HCT116 (cell line): ENCODE results near the gene HEBP1. TPM values are rescaled to one million over a fixed set of nuclear protein-coding genes. Genes with fewer than 3 reads are reported as not detected.

Experiments
- ATAC-seq: fragments of 200-7000 bp; cut with Tn5 transposase; 2 replicates; pipeline ENCODE4 v1.9.1; 2020; ENCODE audit warnings: mild to moderate bottlenecking, moderate library complexity
- BruUV-seq: library from RNA; stranded (reverse); fragments of 400-500 nt; replicated peaks from 2 replicates; lab custom pipeline; 2021; lab: Mats Ljungman, UMichigan
- CTCF ChIA-PET: fragments of 300-600 bp; sonication (Branson Sonifier 250); formaldehyde crosslinking; loops from one replicate; lab custom pipeline; 2021; ENCODE audit warnings: antibody characterized with exemption; lab: Charles Lee
- POLR2A ChIA-PET: fragments of 300-600, 350-600 bp; sonication (Branson Sonifier 250); formaldehyde crosslinking; loops from one replicate; lab custom pipeline; 2021; ENCODE audit warnings: antibody characterized with exemption; lab: Charles Lee
- RAD21 ChIA-PET, 2 experiments: fragments of 300-600 bp; sonication (Branson Sonifier 250); formaldehyde crosslinking; loops; one replicate each; lab custom pipeline; 2023; ENCODE audit warnings: low total read pairs in 2 of 2; ENCODE audit not compliant: uncharacterized antibody in 2 of 2, unreplicated experiment in 2 of 2, low non-redundant PET in 1 of 2; lab: Charles Lee
- DNase-seq: peaks from one replicate; pipeline ENCODE4 v3.0.0-alpha.2; 2010; ENCODE audit warnings: low read depth, low spot score
- H2AFZ ChIP-seq: fragments of 200-600 bp; shearing (Covaris generic), sonication (generic); 2 replicates; pipeline ENCODE4 v1.6.1; 2017; ENCODE audit warnings: low read depth, mixed run types, mixed read lengths, antibody characterized with exemption, low read length; ENCODE audit not compliant: poor library complexity, severe bottlenecking
- H3K27ac ChIP-seq: 2 replicates; pipeline ENCODE4 v1.5.1; 2012; ENCODE audit warnings: low read depth, low read length
- H3K27me3 ChIP-seq: fragments of 200-600 bp; sonication (generic); 2 replicates; pipeline ENCODE4 v1.6.1; 2016; ENCODE audit warnings: mixed run types, low read length, mixed read lengths; ENCODE audit not compliant: insufficient read depth
- H3K36me3 ChIP-seq, 2 experiments: fragments of 200-500 bp in 1 of 2; fragments of 200-600 bp in 1 of 2; sonication (Bioruptor generic) in 1 of 2; sonication (generic) in 1 of 2; 2 replicates each; pipeline versions ENCODE4 v1.5.1 to v1.6.1; 2014 to 2016; ENCODE audit warnings: low read length in 2 of 2, inconsistent platforms in 1 of 2, mixed read lengths in 1 of 2, mixed run types in 1 of 2; ENCODE audit not compliant: insufficient read depth in 2 of 2, control insufficient read depth in 1 of 2
- H3K4me1 ChIP-seq, 2 experiments: fragments of 200-600 bp in 1 of 2; sonication (generic) in 1 of 2; 2 replicates each; pipeline versions ENCODE4 v1.5.1 to v1.6.1; 2012 to 2017; ENCODE audit warnings: low read length in 2 of 2, inconsistent platforms in 1 of 2, mild to moderate bottlenecking in 1 of 2, mixed read lengths in 1 of 2, mixed run types in 1 of 2, moderate library complexity in 1 of 2; ENCODE audit not compliant: insufficient read depth in 2 of 2, control insufficient read depth in 1 of 2
- H3K4me2 ChIP-seq: fragments of 200-600 bp; sonication (generic); 2 replicates; pipeline ENCODE4 v1.6.1; 2017; ENCODE audit warnings: mixed run types, low read length, mixed read lengths
- H3K4me3 ChIP-seq, 2 experiments: fragments of 200-600 bp in 1 of 2; sonication (generic) in 1 of 2; replicated peaks in 1 of 2; 2 replicates each; pipeline ENCODE4 v1.5.1; 2011 to 2016; ENCODE audit warnings: low read length in 2 of 2, control low read depth in 1 of 2, low read depth in 1 of 2, mild to moderate bottlenecking in 1 of 2, mixed read lengths in 1 of 2, mixed run types in 1 of 2
- H3K79me2 ChIP-seq: fragments of 200-600 bp; sonication (generic); 2 replicates; pipeline ENCODE4 v1.6.1; 2017; ENCODE audit warnings: mild to moderate bottlenecking, mixed run types, low read length, moderate library complexity, mixed read lengths; ENCODE audit not compliant: insufficient read depth
- H3K9ac ChIP-seq: fragments of 200-600 bp; sonication (generic); 2 replicates; pipeline ENCODE4 v1.6.1; 2016; ENCODE audit warnings: low read length, mixed read lengths
- H3K9me2 ChIP-seq: fragments of 200-600 bp; sonication (generic), shearing (Covaris generic); 2 replicates; pipeline ENCODE4 v1.6.1; 2017; ENCODE audit warnings: mixed run types, mild to moderate bottlenecking, moderate library complexity; ENCODE audit not compliant: insufficient read depth
- H3K9me3 ChIP-seq, 2 experiments: fragments of 200-500 bp in 1 of 2; fragments of 200-600 bp in 1 of 2; sonication (Bioruptor generic) in 1 of 2; sonication (generic) in 1 of 2; 2 replicates each; pipeline ENCODE4 v1.6.1; 2014 to 2017; ENCODE audit warnings: low read length in 2 of 2, mixed read lengths in 2 of 2, inconsistent platforms in 1 of 2, low read depth in 1 of 2, mild to moderate bottlenecking in 1 of 2, mixed run types in 1 of 2, moderate library complexity in 1 of 2; ENCODE audit not compliant: control insufficient read depth in 1 of 2, insufficient read depth in 1 of 2
- H4K20me1 ChIP-seq: fragments of 200-600 bp; sonication (generic), shearing (Covaris generic); 2 replicates; pipeline ENCODE4 v1.6.1; 2017; ENCODE audit warnings: mixed run types, mild to moderate bottlenecking, moderate library complexity; ENCODE audit not compliant: insufficient read depth
- CBX3 ChIP-seq: IDR thresholded peaks from 2 replicates; pipeline ENCODE4 v1.6.1; 2012; ENCODE audit warnings: low read depth
- EGR1 ChIP-seq: IDR thresholded peaks from 2 replicates; pipeline ENCODE4 v1.6.1; 2012; ENCODE audit warnings: low read depth
- EZH2 ChIP-seq: fragments of 200-600 bp; sonication (generic); IDR thresholded peaks from 2 replicates; pipeline ENCODE4 v1.6.1; 2017; ENCODE audit warnings: antibody characterized with exemption, mixed run types
- EZH2phosphoT487 ChIP-seq: fragments of 200-600 bp; IDR thresholded peaks from 2 replicates; pipeline ENCODE4 v1.6.1; 2018; ENCODE audit warnings: antibody characterized with exemption, borderline replicate concordance
- FOSL1 ChIP-seq: IDR thresholded peaks from 2 replicates; pipeline ENCODE4 v1.6.1; 2012; ENCODE audit warnings: low read depth
- JUND ChIP-seq: IDR thresholded peaks from 2 replicates; pipeline ENCODE4 v1.6.1; 2012
- POLR2A ChIP-seq: IDR thresholded peaks from 2 replicates; pipeline ENCODE4 v1.7.0; 2011; ENCODE audit warnings: borderline replicate concordance; ENCODE audit not compliant: insufficient read depth, insufficient read length; ENCODE audit errors: extremely low read depth
- POLR2AphosphoS5 ChIP-seq: IDR thresholded peaks from 2 replicates; pipeline ENCODE4 v1.6.1; 2011; ENCODE audit warnings: mild to moderate bottlenecking, low read depth, low read length, moderate library complexity
- RAD21 ChIP-seq: IDR thresholded peaks from 2 replicates; pipeline ENCODE4 v1.6.1; 2012; ENCODE audit warnings: low read depth, mild to moderate bottlenecking
- SIN3A ChIP-seq: IDR thresholded peaks from 2 replicates; pipeline ENCODE4 v1.6.1; 2012; ENCODE audit warnings: low read depth
- SP1 ChIP-seq: IDR thresholded peaks from 2 replicates; pipeline ENCODE4 v1.6.1; 2012; ENCODE audit warnings: low read depth
- SRF ChIP-seq: IDR thresholded peaks from 2 replicates; pipeline ENCODE4 v1.6.1; 2012; ENCODE audit warnings: low read depth
- TCF7L2 ChIP-seq: IDR thresholded peaks from 2 replicates; pipeline ENCODE4 v1.7.0; 2011; ENCODE audit warnings: borderline replicate concordance, inconsistent platforms; ENCODE audit not compliant: insufficient read depth, insufficient read length; ENCODE audit errors: extremely low read depth
- YY1 ChIP-seq: IDR thresholded peaks from 2 replicates; pipeline ENCODE4 v1.6.1; 2011; ENCODE audit warnings: low read length, low read depth, moderate library complexity, mild to moderate bottlenecking; ENCODE audit not compliant: insufficient replicate concordance; ENCODE audit errors: extremely low read depth
- ZFX ChIP-seq: fragments of 450-650 bp; IDR thresholded peaks from 2 replicates; pipeline ENCODE4 v1.6.1; 2017
- ZNF274 ChIP-seq: fragments of 200-500 bp; sonication (Bioruptor generic); IDR thresholded peaks from 2 replicates; pipeline ENCODE4 v1.6.1; 2014; ENCODE audit warnings: mild to moderate bottlenecking, low read depth, low read length, inconsistent platforms
- intact Hi-C: fragments of 100-400 bp; cut with micrococcal nuclease; formaldehyde crosslinking; loops from 2 replicates; pipeline ENCODE4 v1.10.0; 2022
- total RNA-seq: library from RNA; stranded (reverse); gene quantifications from one replicate; pipeline ENCODE4 v1.2.1, GENCODE V29; 2021; ENCODE audit not compliant: unreplicated experiment
- TF ChIP-seq, protein P1 (sequence below): IDR thresholded peaks from 2 replicates; pipeline ENCODE4 v1.6.1; 2012
- TF ChIP-seq, protein P2 (sequence below): IDR thresholded peaks from 2 replicates; pipeline ENCODE4 v1.6.1; 2011; ENCODE audit warnings: mild to moderate bottlenecking, low read length, moderate library complexity; ENCODE audit not compliant: insufficient replicate concordance; ENCODE audit errors: extremely low read depth
- TF ChIP-seq, protein P3 (sequence below): IDR thresholded peaks from 2 replicates; pipeline ENCODE4 v1.6.1; 2012; ENCODE audit warnings: low read depth
- TF ChIP-seq, protein P4 (sequence below): IDR thresholded peaks from 2 replicates; pipeline ENCODE4 v1.6.1; 2012

The HEBP1 gene
- total RNA-seq, 1 experiment from 2014 or later = 41.0 TPM

DNA sequence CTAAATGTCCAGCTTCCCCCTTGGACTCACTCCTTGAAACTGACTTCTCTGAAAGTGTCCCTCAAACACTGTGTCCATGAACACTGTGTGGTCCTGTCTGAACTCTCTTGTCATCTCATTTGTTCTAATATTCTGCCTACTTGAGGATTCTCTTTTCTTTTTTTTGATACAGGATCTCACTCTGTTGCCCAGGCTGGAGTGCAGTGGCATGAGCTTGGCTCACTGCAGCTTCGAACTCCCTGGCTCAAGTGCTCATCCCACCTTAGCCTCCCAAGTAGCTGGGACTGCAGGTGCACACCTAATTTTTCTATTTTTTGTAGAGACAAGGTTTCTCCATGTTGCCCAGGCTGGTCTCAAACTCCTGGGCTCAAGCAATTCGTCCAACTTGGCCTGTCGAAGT is 4.9 kb upstream of the HEBP1 start:
- DNase-seq = no peak
- no peaks in the 10 kb centered on the region for H4K20me1 ChIP-seq
- H3K27ac ChIP-seq = no peak overlapping the region
- H3K4me1 ChIP-seq = peaks cover 17 to 24% of the 10 kb centered on the region in 2 experiments
- intact Hi-C loops = loop anchor here (5.0 kb wide), 2 partner anchors 92 to 202 kb away; no protein-coding TSS in a partner anchor
- ChIA-PET CTCF (no interaction called here), POLR2A (no interaction called here), RAD21 (interaction anchor here in 1 of 2 experiments (0.6 kb wide), 1 partner anchor 98 kb away, joined by 3 read pairs; no protein-coding TSS in a partner anchor)
- no TSS peak for BruUV-seq
- no peaks in the 10 kb centered on the region for H3K9me2 ChIP-seq
- no peak overlapping the region for H2AFZ ChIP-seq
- TF ChIP-seq, protein P1, sequence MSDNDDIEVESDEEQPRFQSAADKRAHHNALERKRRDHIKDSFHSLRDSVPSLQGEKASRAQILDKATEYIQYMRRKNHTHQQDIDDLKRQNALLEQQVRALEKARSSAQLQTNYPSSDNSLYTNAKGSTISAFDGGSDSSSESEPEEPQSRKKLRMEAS = no peak
- TF ChIP-seq EGR1 (no peak), FOSL1 (no peak), SRF (no peak), ZNF274 (no peak), CBX3 (no peak), SP1 (no peak), JUND (no peak), EZH2 (no peak), TCF7L2 (no peak), POLR2A (no peak), POLR2AphosphoS5 (no peak), EZH2phosphoT487 (no peak), YY1 (no peak), ZFX (no peak), SIN3A (no peak), RAD21 (no peak)
- TF ChIP-seq, protein P2, sequence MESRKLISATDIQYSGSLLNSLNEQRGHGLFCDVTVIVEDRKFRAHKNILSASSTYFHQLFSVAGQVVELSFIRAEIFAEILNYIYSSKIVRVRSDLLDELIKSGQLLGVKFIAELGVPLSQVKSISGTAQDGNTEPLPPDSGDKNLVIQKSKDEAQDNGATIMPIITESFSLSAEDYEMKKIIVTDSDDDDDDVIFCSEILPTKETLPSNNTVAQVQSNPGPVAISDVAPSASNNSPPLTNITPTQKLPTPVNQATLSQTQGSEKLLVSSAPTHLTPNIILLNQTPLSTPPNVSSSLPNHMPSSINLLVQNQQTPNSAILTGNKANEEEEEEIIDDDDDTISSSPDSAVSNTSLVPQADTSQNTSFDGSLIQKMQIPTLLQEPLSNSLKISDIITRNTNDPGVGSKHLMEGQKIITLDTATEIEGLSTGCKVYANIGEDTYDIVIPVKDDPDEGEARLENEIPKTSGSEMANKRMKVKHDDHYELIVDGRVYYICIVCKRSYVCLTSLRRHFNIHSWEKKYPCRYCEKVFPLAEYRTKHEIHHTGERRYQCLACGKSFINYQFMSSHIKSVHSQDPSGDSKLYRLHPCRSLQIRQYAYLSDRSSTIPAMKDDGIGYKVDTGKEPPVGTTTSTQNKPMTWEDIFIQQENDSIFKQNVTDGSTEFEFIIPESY = no peak
- TF ChIP-seq, protein P3, sequence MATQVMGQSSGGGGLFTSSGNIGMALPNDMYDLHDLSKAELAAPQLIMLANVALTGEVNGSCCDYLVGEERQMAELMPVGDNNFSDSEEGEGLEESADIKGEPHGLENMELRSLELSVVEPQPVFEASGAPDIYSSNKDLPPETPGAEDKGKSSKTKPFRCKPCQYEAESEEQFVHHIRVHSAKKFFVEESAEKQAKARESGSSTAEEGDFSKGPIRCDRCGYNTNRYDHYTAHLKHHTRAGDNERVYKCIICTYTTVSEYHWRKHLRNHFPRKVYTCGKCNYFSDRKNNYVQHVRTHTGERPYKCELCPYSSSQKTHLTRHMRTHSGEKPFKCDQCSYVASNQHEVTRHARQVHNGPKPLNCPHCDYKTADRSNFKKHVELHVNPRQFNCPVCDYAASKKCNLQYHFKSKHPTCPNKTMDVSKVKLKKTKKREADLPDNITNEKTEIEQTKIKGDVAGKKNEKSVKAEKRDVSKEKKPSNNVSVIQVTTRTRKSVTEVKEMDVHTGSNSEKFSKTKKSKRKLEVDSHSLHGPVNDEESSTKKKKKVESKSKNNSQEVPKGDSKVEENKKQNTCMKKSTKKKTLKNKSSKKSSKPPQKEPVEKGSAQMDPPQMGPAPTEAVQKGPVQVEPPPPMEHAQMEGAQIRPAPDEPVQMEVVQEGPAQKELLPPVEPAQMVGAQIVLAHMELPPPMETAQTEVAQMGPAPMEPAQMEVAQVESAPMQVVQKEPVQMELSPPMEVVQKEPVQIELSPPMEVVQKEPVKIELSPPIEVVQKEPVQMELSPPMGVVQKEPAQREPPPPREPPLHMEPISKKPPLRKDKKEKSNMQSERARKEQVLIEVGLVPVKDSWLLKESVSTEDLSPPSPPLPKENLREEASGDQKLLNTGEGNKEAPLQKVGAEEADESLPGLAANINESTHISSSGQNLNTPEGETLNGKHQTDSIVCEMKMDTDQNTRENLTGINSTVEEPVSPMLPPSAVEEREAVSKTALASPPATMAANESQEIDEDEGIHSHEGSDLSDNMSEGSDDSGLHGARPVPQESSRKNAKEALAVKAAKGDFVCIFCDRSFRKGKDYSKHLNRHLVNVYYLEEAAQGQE = no peak
- TF ChIP-seq, protein P4, sequence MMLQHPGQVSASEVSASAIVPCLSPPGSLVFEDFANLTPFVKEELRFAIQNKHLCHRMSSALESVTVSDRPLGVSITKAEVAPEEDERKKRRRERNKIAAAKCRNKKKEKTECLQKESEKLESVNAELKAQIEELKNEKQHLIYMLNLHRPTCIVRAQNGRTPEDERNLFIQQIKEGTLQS = no peak
- H3K4me2 ChIP-seq = no peak overlapping the region
- H3K79me2 ChIP-seq = no peaks in the 10 kb centered on the region
- H3K4me3 ChIP-seq = no peak overlapping the region
- 0 out of 4 replicates have a peak, but pooled peaks cover 0 to 2% of the 10 kb centered on the region in 2 experiments for H3K36me3 ChIP-seq
- no peak overlapping the region for H3K9ac ChIP-seq
- ATAC-seq = no peak
- no peaks in the 10 kb centered on the region for H3K9me3 ChIP-seq
- H3K27me3 ChIP-seq = no peaks in the 10 kb centered on the region
